GM12865 (cell line): Measurements from ENCODE around the gene ASNSD1.

Experiments
- DNase-seq: peaks from one replicate; pipeline ENCODE4 v3.0.0; 2010; ENCODE audit warnings: low read depth
- H3K4me3 ChIP-seq: 2 replicates; pipeline ENCODE4 v1.5.1; 2011; ENCODE audit warnings: mild to moderate bottlenecking, low read depth, low read length, control low read depth
- TF ChIP-seq, protein P1 (sequence below): IDR thresholded peaks from 2 replicates; pipeline ENCODE4 v1.5.1; 2011; ENCODE audit warnings: low read length, control low read depth, low read depth, inconsistent platforms; ENCODE audit not compliant: insufficient read depth; ENCODE audit errors: missing control alignments

ASNSD1 gene

DNA sequence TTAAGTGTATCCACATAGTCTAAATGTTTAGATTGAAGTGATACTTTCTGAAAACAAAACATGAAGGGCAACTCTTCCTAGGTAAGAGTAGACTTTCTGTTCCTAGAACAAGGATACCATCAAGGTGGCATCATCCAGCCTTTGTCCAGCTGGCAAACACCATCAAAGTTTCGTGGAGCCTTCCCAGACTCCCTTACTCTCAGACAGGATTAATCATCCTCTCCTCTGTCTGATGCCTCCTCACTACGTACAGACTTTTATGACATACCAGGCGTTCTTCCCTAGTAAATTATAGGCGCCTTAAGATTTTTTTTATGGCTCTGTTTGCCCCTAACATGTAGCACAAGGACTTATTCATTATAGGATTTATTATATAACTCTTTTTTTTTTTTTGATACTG is 29.4 kb upstream of the ASNSD1 start:
- TF ChIP-seq, protein P1, sequence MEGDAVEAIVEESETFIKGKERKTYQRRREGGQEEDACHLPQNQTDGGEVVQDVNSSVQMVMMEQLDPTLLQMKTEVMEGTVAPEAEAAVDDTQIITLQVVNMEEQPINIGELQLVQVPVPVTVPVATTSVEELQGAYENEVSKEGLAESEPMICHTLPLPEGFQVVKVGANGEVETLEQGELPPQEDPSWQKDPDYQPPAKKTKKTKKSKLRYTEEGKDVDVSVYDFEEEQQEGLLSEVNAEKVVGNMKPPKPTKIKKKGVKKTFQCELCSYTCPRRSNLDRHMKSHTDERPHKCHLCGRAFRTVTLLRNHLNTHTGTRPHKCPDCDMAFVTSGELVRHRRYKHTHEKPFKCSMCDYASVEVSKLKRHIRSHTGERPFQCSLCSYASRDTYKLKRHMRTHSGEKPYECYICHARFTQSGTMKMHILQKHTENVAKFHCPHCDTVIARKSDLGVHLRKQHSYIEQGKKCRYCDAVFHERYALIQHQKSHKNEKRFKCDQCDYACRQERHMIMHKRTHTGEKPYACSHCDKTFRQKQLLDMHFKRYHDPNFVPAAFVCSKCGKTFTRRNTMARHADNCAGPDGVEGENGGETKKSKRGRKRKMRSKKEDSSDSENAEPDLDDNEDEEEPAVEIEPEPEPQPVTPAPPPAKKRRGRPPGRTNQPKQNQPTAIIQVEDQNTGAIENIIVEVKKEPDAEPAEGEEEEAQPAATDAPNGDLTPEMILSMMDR: no peak
- DNase-seq: no peak
- no peak overlapping the region for H3K4me3 ChIP-seq

GRCh38 chr2:189633392-189633811 is 27.9 kb upstream of the ASNSD1 start:
- DNase-seq: peak; percentile 12
- TF ChIP-seq, protein P1: peak; percentile 40
- no peak overlapping the region for H3K4me3 ChIP-seq

GRCh38 chr2:189635353-189635752 is 25.9 kb upstream of the ASNSD1 start:
- TF ChIP-seq, protein P1: no peak
- H3K4me3 ChIP-seq: no peak overlapping the region
- DNase-seq: no peak

DNA sequence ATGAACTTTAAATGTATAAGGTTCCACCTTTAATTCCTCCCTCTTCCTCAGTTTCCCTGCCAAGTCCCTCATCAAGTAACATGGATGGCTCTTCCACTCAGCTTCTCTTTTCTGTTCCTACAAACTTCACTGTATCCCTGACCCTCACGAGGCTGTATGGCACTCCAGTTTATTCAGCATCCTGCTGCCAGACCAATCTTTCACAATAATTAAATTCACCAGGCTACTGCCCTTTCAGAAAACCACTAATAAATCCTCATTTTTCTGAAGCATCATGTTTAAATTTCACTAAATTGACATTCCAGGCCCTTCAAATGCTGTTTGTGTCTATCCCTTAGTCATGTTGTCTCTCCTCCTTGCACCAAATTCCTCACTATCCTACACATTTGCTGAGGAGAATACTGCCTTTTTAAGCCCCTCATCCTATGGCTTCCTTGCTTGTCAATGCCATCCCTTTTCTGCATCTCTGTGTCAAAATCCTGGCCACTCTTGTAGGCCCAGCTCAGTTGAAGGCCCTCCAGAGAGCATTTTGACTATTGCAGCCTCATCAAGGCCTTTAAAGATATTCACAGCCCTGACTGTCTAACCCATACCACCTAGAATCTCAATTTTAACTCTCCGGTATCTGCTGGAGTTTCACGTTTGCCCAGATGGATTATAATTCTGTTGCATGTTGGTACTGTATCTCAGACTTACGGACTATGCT is 22.8 kb upstream of the ASNSD1 start:
- TF ChIP-seq, protein P1: no peak
- H3K4me3 ChIP-seq: no peak overlapping the region

DNA sequence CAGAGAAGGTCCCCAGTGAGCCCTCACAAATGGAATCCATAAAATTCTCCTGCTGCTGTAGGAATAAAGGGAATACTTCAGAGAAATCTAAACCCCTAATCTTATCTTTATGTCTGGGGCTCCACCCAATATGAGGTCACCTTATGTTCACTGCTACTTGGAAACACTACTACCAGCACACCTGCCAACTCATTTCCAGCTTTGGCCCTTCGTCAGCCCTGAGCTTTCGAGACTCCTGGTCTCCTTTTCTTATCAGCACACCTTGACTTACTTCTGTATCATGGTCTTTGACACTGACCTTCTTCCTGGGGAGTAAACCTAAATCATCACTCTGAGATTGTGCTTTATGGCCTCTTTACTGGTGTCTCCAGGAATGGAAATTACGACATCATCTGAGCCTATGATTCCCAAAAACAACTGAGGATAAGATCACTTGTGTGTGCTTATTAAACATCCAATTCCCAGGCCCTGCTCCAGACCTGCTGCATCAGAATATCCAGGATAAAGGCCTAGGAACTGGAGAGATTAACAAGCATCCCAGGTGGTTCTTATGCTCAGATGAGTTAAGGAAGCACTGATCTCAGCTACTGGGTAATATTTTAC is 22.2 kb upstream of the ASNSD1 start:
- DNase-seq: no peak
- no peak overlapping the region for H3K4me3 ChIP-seq
- TF ChIP-seq, protein P1: no peak

More for the DNA sequence above, 22.8 kb upstream of the ASNSD1 start:
- no peak for DNase-seq

GRCh38 chr2:189641002-189641401 is 20.3 kb upstream of the ASNSD1 start:
- no peak overlapping the region for H3K4me3 ChIP-seq
- no peak for DNase-seq
- TF ChIP-seq, protein P1: no peak
